ENCODE measurements around the gene SPANXN1. TPM values are rescaled to one million over a fixed set of nuclear protein-coding genes. Genes with fewer than 3 reads are reported as not detected.
"Not testable (repeated sequence)": the region's sequence is repeated elsewhere in the genome, so short reads cannot be mapped to it uniquely, and the experiment has no call there.

The SPANXN1 gene, protein sequence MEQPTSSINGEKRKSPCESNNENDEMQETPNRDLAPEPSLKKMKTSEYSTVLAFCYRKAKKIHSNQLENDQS
- not detected for polyA plus RNA-seq

- H3K4me3 Mint-ChIP-seq; DNase-seq; H3K4me1 Mint-ChIP-seq; H3K27me3 Mint-ChIP-seq (ENCODE audit: low read depth in 3 of 3); H3K36me3 Mint-ChIP-seq; H3K27ac Mint-ChIP-seq: not testable (repeated sequence)
- peaks cover 0 to 19% (median 3%) of the 10 kb centered on the region in 6 donors for H3K9me3 Mint-ChIP-seq
Measured at GRCh38 chrX:145247203-145247602, at the start of gene SPANXN1. Gene SPANXN1 (plus strand): TSS chrX:145247503. CDS start chrX:145247587, 84 bp downstream.

GRCh38 chrX:145199078-145199477 lies 48.2 kb upstream of the SPANXN1 start:
- no peaks in the 10 kb centered on the region for H3K36me3 Mint-ChIP-seq
- H3K27ac Mint-ChIP-seq = no peak overlapping the region
- no peak for DNase-seq

GRCh38 chrX:145213504-145213903 lies 33.8 kb upstream of the SPANXN1 start:
- no peak for DNase-seq

More at GRCh38 chrX:145199078-145199477, 48.2 kb upstream of the SPANXN1 start:
- H3K4me3 Mint-ChIP-seq = no peak overlapping the region
- H3K27me3 Mint-ChIP-seq (ENCODE audit: low read depth in 3 of 3) = peaks cover 0 to 3% (median 1%) of the 10 kb centered on the region in 3 donors
- H3K4me1 Mint-ChIP-seq = no peaks in the 10 kb centered on the region
- H3K9me3 Mint-ChIP-seq = peaks cover 0 to 9% (median 0%) of the 10 kb centered on the region in 6 donors

DNA sequence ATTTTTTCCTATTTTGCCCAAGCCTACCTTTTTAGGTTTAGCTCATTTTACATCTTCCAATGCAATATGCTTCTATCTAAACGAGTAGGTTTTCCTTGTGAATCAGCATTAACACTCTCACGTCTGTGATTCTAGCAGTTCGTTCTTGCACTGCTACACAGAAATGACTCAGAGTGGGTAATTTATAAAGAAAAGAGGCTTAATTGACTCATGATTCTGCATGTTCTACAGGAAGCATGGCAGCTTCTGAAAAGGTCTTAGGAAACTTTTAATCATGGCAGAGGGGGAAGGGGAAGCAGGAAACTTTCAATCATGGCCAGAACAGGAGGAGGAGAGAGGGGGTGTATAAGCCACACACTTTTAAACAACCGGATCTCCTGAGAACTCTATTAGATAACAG lies 44.9 kb downstream of the SPANXN1 start:
- H3K36me3 Mint-ChIP-seq = no peaks in the 10 kb centered on the region
- H3K27me3 Mint-ChIP-seq (ENCODE audit: low read depth in 3 of 3) = no peaks in the 10 kb centered on the region
- H3K9me3 Mint-ChIP-seq = peaks cover 0 to 5% (median 1%) of the 10 kb centered on the region in 6 donors
- DNase-seq = no peak
- no peaks in the 10 kb centered on the region for H3K4me1 Mint-ChIP-seq
- no peak overlapping the region for H3K4me3 Mint-ChIP-seq
- no peak overlapping the region for H3K27ac Mint-ChIP-seq

More at GRCh38 chrX:145213504-145213903, 33.8 kb upstream of the SPANXN1 start:
- no peak overlapping the region for H3K4me3 Mint-ChIP-seq
- no peaks in the 10 kb centered on the region for H3K36me3 Mint-ChIP-seq
- peaks cover 0 to 2% (median 0%) of the 10 kb centered on the region in 6 donors for H3K9me3 Mint-ChIP-seq
- H3K4me1 Mint-ChIP-seq = no peaks in the 10 kb centered on the region
- no peak overlapping the region for H3K27ac Mint-ChIP-seq
- H3K27me3 Mint-ChIP-seq (ENCODE audit: low read depth in 3 of 3) = peaks cover 0 to 1% (median 0%) of the 10 kb centered on the region in 3 donors
